ENCODE measurements around the gene WARS2.

WARS2 gene

DNA sequence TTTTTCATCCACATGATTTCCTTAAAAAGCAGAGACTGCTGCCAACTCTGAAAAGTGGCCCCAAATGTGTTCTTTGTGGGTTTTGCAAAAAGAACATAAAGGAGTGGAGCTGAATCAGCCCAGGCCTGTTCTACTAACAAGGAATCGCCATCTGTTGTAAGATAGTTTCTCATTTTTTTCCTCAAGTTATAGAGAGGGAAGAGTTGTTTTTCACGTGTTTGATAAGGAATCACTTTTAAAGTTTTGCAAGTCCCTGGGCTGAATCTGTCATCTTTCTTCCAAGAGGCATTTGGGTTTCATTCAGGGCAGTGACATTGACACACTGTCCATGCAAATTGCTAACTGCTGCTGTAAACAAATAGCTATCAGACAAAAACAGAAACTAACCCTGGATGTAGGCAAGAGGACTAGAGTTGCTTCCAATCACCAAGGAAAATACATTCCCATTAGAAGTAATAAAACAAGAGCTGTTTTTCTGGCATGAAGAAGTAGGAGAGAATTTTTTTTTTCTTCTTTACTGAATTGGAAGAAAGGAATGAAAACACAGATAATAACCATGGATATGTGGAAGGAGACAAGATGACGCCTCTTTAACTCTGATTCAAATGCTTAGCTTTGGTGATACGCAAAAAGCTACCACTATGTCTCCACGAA is 93.5 kb downstream of the WARS2 start:
- POLR2A ChIA-PET: no interaction called here
- no peak overlapping the region for H3K4me3 ChIP-seq (ENCODE audit: low read depth, low read length)

GRCh38 chr1:119046429-119046784 is 94.0 kb downstream of the WARS2 start:
- H3K4me3 ChIP-seq (ENCODE audit: low read depth, low read length): no peak overlapping the region
- TF ChIP-seq, protein P1, sequence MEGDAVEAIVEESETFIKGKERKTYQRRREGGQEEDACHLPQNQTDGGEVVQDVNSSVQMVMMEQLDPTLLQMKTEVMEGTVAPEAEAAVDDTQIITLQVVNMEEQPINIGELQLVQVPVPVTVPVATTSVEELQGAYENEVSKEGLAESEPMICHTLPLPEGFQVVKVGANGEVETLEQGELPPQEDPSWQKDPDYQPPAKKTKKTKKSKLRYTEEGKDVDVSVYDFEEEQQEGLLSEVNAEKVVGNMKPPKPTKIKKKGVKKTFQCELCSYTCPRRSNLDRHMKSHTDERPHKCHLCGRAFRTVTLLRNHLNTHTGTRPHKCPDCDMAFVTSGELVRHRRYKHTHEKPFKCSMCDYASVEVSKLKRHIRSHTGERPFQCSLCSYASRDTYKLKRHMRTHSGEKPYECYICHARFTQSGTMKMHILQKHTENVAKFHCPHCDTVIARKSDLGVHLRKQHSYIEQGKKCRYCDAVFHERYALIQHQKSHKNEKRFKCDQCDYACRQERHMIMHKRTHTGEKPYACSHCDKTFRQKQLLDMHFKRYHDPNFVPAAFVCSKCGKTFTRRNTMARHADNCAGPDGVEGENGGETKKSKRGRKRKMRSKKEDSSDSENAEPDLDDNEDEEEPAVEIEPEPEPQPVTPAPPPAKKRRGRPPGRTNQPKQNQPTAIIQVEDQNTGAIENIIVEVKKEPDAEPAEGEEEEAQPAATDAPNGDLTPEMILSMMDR (IDR thresholded peaks at IDR 0.05; ENCODE audit: insufficient read depth, low read length, missing control alignments): no peak
- CTCF ChIA-PET: no interaction called here

More for the DNA sequence above, 93.5 kb downstream of the WARS2 start:
- CTCF ChIA-PET: interaction anchor here (1.1 kb wide), 1 partner anchor 11 kb away, joined by 3 read pairs; no protein-coding TSS in a partner anchor
- peak; percentile 12 for DNase-seq (ENCODE audit: low read depth, low spot score)
- TF ChIP-seq, protein P1 (IDR thresholded peaks at IDR 0.05; ENCODE audit: insufficient read depth, low read length, missing control alignments): no peak

DNA sequence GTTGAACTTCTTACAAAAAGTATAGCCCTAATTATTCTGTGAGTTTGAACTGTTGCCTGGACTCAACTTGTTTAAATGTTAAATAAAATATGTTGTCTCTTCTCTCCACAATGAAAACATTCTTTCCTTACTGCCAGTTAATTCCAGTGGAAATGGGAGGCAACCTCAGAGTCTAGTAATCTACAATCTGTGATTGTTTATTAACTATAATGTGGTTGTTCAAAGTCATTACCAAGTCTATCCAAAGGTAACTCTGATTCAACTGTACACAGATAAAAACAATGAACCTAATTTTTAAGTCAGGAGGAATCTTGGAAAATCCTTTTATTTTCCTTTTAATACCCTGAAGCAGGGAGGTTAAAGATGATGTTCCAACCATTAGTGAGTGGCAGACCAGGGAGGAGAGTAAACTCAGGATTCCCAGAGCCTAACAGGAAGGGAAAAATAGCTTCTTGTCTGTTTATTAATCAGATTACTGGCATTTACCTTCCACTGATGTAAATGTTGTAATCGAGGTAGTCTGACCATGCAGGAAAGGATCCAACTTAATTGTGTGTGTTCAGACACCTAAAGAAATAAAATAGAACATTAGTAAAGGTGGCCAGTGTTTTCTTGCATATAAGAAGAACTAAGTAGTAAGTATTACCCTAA is 95.2 kb downstream of the WARS2 start:
- H3K4me3 ChIP-seq (ENCODE audit: low read depth, low read length): no peak overlapping the region
- TF ChIP-seq, protein P1 (IDR thresholded peaks at IDR 0.05; ENCODE audit: insufficient read depth, low read length, missing control alignments): no peak
- DNase-seq (ENCODE audit: low read depth, low spot score): no peak
- ChIA-PET POLR2A (no interaction called here), CTCF (no interaction called here)

More at GRCh38 chr1:119046429-119046784, 94.0 kb downstream of the WARS2 start:
- POLR2A ChIA-PET: no interaction called here
- no peak for DNase-seq (ENCODE audit: low read depth, low spot score)

- POLR2A ChIA-PET: no interaction called here
- CTCF ChIA-PET: interaction anchor here (0.9 kb wide), 1 partner anchor 35 kb away, joined by 3 read pairs; no protein-coding TSS in a partner anchor
These were observed 99.5 kb downstream of the WARS2 start for GRCh38 chr1:119040906-119041305.

GRCh38 chr1:119040489-119040888 is 100.0 kb downstream of the WARS2 start:
- ChIA-PET POLR2A (no interaction called here), CTCF (interaction anchor here (0.9 kb wide), 1 partner anchor 34 kb away, joined by 3 read pairs; no protein-coding TSS in a partner anchor)
- no peak for DNase-seq (ENCODE audit: low read depth, low spot score)
- TF ChIP-seq, protein P1 (IDR thresholded peaks at IDR 0.05; ENCODE audit: insufficient read depth, low read length, missing control alignments): no peak
- H3K4me3 ChIP-seq (ENCODE audit: low read depth, low read length): no peak overlapping the region

More at GRCh38 chr1:119040906-119041305, 99.5 kb downstream of the WARS2 start:
- DNase-seq (ENCODE audit: low read depth, low spot score): no peak
- TF ChIP-seq, protein P1 (IDR thresholded peaks at IDR 0.05; ENCODE audit: insufficient read depth, low read length, missing control alignments): no peak
- H3K4me3 ChIP-seq (ENCODE audit: low read depth, low read length): no peak overlapping the region

- no peak overlapping the region for H3K4me3 ChIP-seq (ENCODE audit: low read depth, low read length)
- TF ChIP-seq, protein P1 (IDR thresholded peaks at IDR 0.05; ENCODE audit: insufficient read depth, low read length, missing control alignments): no peak
- POLR2A ChIA-PET: no interaction called here
- DNase-seq (ENCODE audit: low read depth, low spot score): no peak
- CTCF ChIA-PET: no interaction called here
These were observed 102.1 kb downstream of the WARS2 start for GRCh38 chr1:119038363-119038762.
